Bronchial epithelial cell (primary cell): ENCODE data around the gene ABCG8. TPM values are rescaled to one million over a fixed set of nuclear protein-coding genes. Genes with fewer than 3 reads are reported as not detected.

ENCODE experiments used
- DNase-seq: peaks from one replicate; pipeline ENCODE4 v3.0.0-alpha.2; 2010; ENCODE audit warnings: low read depth
- FAIRE-seq: peaks from 2 replicates; lab custom pipeline; 2011; peaks lifted over from hg19 to GRCh38; lab: Jason Lieb, UNC
- H3K27me3 ChIP-seq: 2 replicates; pipeline ENCODE4 v1.5.1; 2011; ENCODE audit warnings: low read length; ENCODE audit not compliant: control insufficient read depth, insufficient read depth
- H3K36me3 ChIP-seq: 2 replicates; pipeline ENCODE4 v1.5.1; 2011; ENCODE audit warnings: low read length; ENCODE audit not compliant: control insufficient read depth, insufficient read depth
- H3K4me3 ChIP-seq: 2 replicates; pipeline ENCODE4 v1.5.1; 2011; ENCODE audit warnings: mild to moderate bottlenecking, low read depth, low read length, control low read depth
- CTCF ChIP-seq: IDR thresholded peaks from 2 replicates; pipeline ENCODE4 v1.5.1; 2011; ENCODE audit warnings: mild to moderate bottlenecking, moderate library complexity, low read length, control low read depth, inconsistent platforms; ENCODE audit not compliant: insufficient read depth, severe bottlenecking
- total RNA-seq: library from RNA; depleted of rRNA; stranded (reverse); fragments of >200 nt; gene quantifications from 2 replicates; pipeline ENCODE4 v1.2.1, GENCODE V29; 2014

Gene ABCG8
- total RNA-seq, 1 donor from 2014 or later: not detected

GRCh38 chr2:43874776-43875451 is 36.1 kb downstream of the ABCG8 start:
- FAIRE-seq: no peak
- no peaks in the 10 kb centered on the region for H3K36me3 ChIP-seq
- DNase-seq: no peak
- TF ChIP-seq CTCF: no peak
- no peaks in the 10 kb centered on the region for H3K27me3 ChIP-seq
- H3K4me3 ChIP-seq: no peak overlapping the region

- H3K27me3 ChIP-seq: no peaks in the 10 kb centered on the region
- no peaks in the 10 kb centered on the region for H3K36me3 ChIP-seq
- DNase-seq (peak; percentile 49), FAIRE-seq (no peak)
- no peak overlapping the region for H3K4me3 ChIP-seq
- TF ChIP-seq CTCF: peak; percentile 95
Measured at GRCh38 chr2:43877782-43878464, 39.2 kb downstream of the ABCG8 start.

GRCh38 chr2:43879261-43879660 is 40.5 kb downstream of the ABCG8 start:
- Histone ChIP-seq H3K4me3 (no peak overlapping the region), H3K27me3 (no peaks in the 10 kb centered on the region), H3K36me3 (no peaks in the 10 kb centered on the region)
- no peak for TF ChIP-seq CTCF
- DNase-seq (no peak), FAIRE-seq (no peak)

DNA sequence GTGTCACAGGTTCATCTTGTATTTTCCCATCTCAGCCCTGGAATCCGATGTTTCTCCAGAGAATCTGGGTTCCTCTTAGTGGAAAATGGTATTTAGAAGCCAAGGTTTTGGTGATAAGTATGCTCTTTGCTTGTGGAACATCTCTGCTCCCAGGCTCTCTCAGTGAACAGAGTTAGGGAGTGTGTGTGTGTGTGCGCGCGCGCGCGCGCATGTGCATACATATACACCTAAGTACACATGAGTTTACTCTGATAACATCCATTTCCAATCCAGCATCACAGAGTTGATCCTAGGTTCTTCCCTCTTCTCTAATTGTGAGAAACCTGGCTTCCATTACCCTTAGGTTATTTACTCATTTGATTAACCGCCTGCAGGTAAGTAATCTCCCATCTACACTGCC is 41.7 kb downstream of the ABCG8 start:
- Histone ChIP-seq H3K27me3 (no peaks in the 10 kb centered on the region), H3K4me3 (no peak overlapping the region), H3K36me3 (no peaks in the 10 kb centered on the region)
- no peak for TF ChIP-seq CTCF
- FAIRE-seq: no peak
- no peak for DNase-seq

GRCh38 chr2:43880952-43881351 is 42.2 kb downstream of the ABCG8 start:
- no peak for TF ChIP-seq CTCF
- H3K4me3 ChIP-seq: no peak overlapping the region
- DNase-seq (no peak), FAIRE-seq (no peak)
- no peaks in the 10 kb centered on the region for H3K36me3 ChIP-seq
- H3K27me3 ChIP-seq: no peaks in the 10 kb centered on the region

- H3K27me3 ChIP-seq: no peaks in the 10 kb centered on the region
- no peak overlapping the region for H3K4me3 ChIP-seq
- peaks cover 5% of the 10 kb centered on the region for H3K36me3 ChIP-seq
- no peak for DNase-seq
- no peak for FAIRE-seq
- no peak for TF ChIP-seq CTCF
Measured at GRCh38 chr2:43882312-43882711, 43.5 kb downstream of the ABCG8 start.
